Mammary epithelial cell (primary cell): ENCODE measurements around the gene WASF2.

Experiments
- CTCF ChIP-seq, 2 donors: IDR thresholded peaks in 1 of 2; conservative IDR thresholded peaks in 1 of 2; 2 replicates each; pipeline ENCODE4 v1.5.1; 2011 to 2012; ENCODE audit warnings: inconsistent platforms in 2 of 2, low read length in 2 of 2, mild to moderate bottlenecking in 2 of 2, control low read depth in 1 of 2, low read depth in 1 of 2; ENCODE audit not compliant: insufficient read depth in 1 of 2; ENCODE audit errors: extremely low read depth in 1 of 2
- EZH2 ChIP-seq: IDR thresholded peaks from 2 replicates; pipeline ENCODE4 v1.6.1; 2012; ENCODE audit warnings: low read length, inconsistent platforms, borderline replicate concordance

GRCh38 chr1:27366411-27367159 lies 123.4 kb downstream of the WASF2 start, which contains the start of gene MAP3K6:
- TF ChIP-seq EZH2, result no peak
- peak in 1 of 2 donors; percentile 45 for TF ChIP-seq CTCF (conservative IDR thresholded peaks at IDR 0.05 in 1 of 2, IDR thresholded peaks at IDR 0.05 in 1 of 2; ENCODE audit: extremely low read depth in 1 of 2, insufficient read depth in 1 of 2, low read depth in 1 of 2, low read length in 2 of 2)
